Dendritic cell treated with granulocyte-macrophage colony-stimulating factor and Interleukin-4, amounts not matched to agents 40 ng/mL and 50 ng/mL, for 4 days (primary cell): ENCODE measurements around the gene FAM83F.

Experiments
- H3K27ac Mint-ChIP-seq: one replicate; pipeline ENCODE4 v1.8.0; 2022; ENCODE audit warnings: mild to moderate bottlenecking, mixed read lengths
- H3K27me3 Mint-ChIP-seq: one replicate; pipeline ENCODE4 v1.8.0; 2022; ENCODE audit warnings: mild to moderate bottlenecking, mixed read lengths
- H3K36me3 Mint-ChIP-seq: one replicate; pipeline ENCODE4 v1.8.0; 2022; ENCODE audit warnings: low read depth, mixed read lengths
- H3K4me1 Mint-ChIP-seq: one replicate; pipeline ENCODE4 v1.8.0; 2022; ENCODE audit warnings: low read depth, mixed read lengths
- H3K4me3 Mint-ChIP-seq: one replicate; pipeline ENCODE4 v1.8.0; 2022; ENCODE audit warnings: mild to moderate bottlenecking, moderate library complexity, mixed read lengths
- H3K9me3 Mint-ChIP-seq: one replicate; pipeline ENCODE4 v1.8.0; 2022; ENCODE audit warnings: mixed read lengths
- intact Hi-C: fragments of 100-400 bp; cut with micrococcal nuclease; formaldehyde crosslinking; loops from one replicate; pipeline ENCODE4 v1.15.0; 2022

The FAM83F gene

GRCh38 chr22:40046126-40046525, 51.4 kb downstream of the FAM83F start:
- no peak overlapping the region for H3K4me3 Mint-ChIP-seq
- peaks cover 50% of the 10 kb centered on the region for H3K4me1 Mint-ChIP-seq
- H3K9me3 Mint-ChIP-seq, result no peaks in the 10 kb centered on the region
- no peak overlapping the region for H3K27ac Mint-ChIP-seq
- intact Hi-C loops, result no loop called here
- no peaks in the 10 kb centered on the region for H3K27me3 Mint-ChIP-seq
- peaks cover 11% of the 10 kb centered on the region for H3K36me3 Mint-ChIP-seq

DNA sequence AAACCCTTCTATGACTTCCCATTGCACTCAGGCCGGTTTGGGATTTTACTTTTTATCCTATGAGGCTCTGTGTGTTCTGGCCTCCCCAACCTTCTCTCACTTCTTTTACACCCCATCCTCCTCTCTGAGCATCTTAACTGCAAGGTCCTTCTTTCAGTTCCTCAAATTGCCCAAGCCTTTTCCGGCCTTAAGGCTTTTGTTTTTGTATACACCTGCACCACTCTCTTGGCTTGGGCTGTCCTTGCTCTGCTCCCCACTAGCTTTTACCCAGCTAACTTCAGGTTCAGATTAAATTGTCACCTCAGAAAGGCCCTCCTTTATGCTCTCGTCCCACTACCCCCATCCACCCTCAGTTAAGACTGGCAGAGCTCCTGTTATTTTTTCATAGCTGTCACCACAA, 55.5 kb downstream of the FAM83F start:
- Mint-ChIP-seq H3K27me3 (no peaks in the 10 kb centered on the region), H3K4me1 (peaks cover 42% of the 10 kb centered on the region), H3K36me3 (no peaks in the 10 kb centered on the region), H3K27ac (no peak overlapping the region), H3K4me3 (no peak overlapping the region), H3K9me3 (no peaks in the 10 kb centered on the region)
- intact Hi-C loops, result no loop called here

DNA sequence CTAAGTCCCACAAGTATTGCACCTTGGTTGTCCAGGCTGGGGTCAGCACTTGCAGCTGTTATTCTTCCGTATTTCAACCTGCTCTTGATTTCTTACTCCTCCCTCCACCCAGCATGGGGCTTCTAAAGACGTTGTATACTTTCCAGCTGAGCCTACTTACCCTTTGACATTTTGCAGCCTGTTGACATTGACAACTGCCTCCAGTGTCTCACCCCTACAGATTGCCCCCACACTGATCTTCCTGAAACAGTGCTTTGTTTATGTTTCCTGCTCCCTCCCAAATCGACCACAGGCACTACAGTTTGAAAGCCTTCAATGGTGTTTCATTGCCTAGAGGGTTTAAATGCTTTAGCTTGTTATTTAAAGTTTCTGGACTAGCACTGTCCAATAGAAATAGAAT, 56.6 kb downstream of the FAM83F start:
- Mint-ChIP-seq H3K36me3 (no peaks in the 10 kb centered on the region), H3K27me3 (no peaks in the 10 kb centered on the region), H3K9me3 (no peaks in the 10 kb centered on the region), H3K4me3 (no peak overlapping the region), H3K4me1 (peaks cover 42% of the 10 kb centered on the region), H3K27ac (no peak overlapping the region)
- intact Hi-C loops, result no loop called here

DNA sequence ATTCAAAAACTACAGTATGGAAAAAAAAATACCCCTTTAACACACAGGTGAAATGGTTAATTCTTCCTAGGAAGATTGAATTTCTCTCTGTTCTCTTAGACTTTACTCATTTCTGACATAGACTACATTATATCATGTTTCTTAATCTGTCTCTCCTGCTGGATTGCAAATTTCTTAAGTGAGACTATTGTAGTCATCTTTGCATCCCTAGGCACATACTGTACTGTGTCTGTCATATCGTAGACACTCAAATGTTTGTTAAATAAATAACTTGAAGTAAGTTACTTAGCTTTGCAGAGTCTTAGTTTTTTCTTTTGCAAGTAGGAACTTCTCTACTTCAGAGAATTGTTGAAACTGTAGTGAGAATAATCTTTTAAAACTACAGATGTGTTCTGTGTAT, 58.7 kb downstream of the FAM83F start:
- Mint-ChIP-seq H3K27ac (no peak overlapping the region), H3K27me3 (no peaks in the 10 kb centered on the region), H3K36me3 (no peaks in the 10 kb centered on the region), H3K4me3 (no peak overlapping the region), H3K9me3 (no peaks in the 10 kb centered on the region), H3K4me1 (peaks cover 45% of the 10 kb centered on the region)
- intact Hi-C loops, result no loop called here

DNA sequence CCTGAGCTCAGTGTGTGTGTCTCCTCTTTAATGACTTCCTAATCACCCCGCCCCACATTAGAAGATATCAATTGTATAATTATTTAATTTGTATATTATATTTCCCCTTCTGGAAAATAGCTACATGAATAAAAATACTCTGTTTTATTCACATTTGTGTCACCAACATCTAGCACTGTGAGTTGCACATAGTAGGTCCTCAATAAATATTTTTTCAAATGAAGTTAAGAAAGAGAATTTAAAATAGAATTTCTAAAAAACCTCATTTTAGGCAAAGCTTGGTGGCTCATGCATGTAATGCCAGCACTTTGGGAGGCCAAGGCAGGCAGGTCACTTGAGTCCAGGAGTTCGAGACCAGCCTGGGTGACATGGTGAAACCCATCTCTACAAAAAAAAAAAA, 59.7 kb downstream of the FAM83F start:
- H3K4me3 Mint-ChIP-seq, result no peak overlapping the region
- no peak overlapping the region for H3K27ac Mint-ChIP-seq
- no peaks in the 10 kb centered on the region for H3K27me3 Mint-ChIP-seq
- intact Hi-C loops, result no loop called here
- no peaks in the 10 kb centered on the region for H3K9me3 Mint-ChIP-seq
- peaks cover 46% of the 10 kb centered on the region for H3K4me1 Mint-ChIP-seq
- no peaks in the 10 kb centered on the region for H3K36me3 Mint-ChIP-seq

DNA sequence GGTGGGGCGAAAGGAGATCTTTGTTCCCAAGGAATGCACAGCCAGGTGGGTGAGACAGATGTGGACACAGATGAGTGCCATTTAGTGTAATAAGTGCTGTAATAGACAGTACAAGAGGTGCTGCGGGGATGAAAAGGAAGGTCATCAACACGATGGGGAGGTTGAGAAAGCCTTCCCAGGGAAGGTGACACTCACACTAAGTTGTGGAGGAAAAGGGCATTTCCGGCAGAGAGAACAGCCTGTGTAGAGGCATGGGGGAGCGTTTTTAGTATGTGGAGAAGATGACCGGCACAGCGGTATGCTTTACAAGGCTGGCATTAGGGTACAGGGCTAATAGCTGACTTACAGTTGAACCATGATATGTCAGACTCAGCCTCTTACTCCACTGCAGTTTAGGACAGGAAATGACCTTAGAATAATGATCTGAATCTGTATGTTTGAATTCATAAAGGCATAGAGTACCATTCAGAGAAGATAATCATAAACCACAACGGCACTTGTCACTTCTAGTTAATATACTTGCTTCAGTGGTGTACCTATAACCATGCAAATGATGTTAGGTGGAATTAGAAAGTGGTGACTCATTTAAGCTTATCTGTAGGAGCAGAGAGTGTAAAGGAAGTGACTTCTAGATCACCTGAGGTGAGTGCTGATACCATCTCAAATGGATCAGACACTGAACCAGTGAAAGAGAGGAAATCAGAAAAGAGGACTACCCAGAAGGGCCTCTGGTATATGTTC, 60.6 kb downstream of the FAM83F start:
- Mint-ChIP-seq H3K4me1 (peaks cover 41% of the 10 kb centered on the region), H3K9me3 (no peaks in the 10 kb centered on the region), H3K27ac (no peak overlapping the region), H3K27me3 (no peaks in the 10 kb centered on the region), H3K36me3 (no peaks in the 10 kb centered on the region), H3K4me3 (no peak overlapping the region)
- intact Hi-C loops, result no loop called here

DNA sequence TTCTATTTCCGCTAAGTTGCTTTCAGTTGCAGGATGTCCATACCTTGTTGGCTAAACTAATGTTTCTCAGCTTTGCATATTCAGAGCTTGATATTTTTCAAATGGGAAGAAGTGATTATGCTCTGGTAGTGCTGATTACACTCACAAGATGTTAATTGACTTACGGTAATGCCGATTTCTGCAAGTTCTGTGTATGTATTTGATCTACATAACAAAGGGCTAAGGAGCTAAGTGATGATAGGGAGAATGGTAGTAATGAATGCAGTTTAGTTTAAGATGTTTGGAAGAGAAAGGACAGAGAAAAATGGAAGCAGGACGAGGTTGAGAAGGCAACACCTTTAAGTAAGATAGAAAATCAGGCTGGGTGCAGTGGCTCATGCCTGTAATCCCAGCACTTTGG, 61.4 kb downstream of the FAM83F start:
- Mint-ChIP-seq H3K4me3 (no peak overlapping the region), H3K27me3 (no peaks in the 10 kb centered on the region), H3K27ac (no peak overlapping the region), H3K36me3 (no peaks in the 10 kb centered on the region), H3K9me3 (no peaks in the 10 kb centered on the region), H3K4me1 (peaks cover 33% of the 10 kb centered on the region)
- intact Hi-C loops, result no loop called here

DNA sequence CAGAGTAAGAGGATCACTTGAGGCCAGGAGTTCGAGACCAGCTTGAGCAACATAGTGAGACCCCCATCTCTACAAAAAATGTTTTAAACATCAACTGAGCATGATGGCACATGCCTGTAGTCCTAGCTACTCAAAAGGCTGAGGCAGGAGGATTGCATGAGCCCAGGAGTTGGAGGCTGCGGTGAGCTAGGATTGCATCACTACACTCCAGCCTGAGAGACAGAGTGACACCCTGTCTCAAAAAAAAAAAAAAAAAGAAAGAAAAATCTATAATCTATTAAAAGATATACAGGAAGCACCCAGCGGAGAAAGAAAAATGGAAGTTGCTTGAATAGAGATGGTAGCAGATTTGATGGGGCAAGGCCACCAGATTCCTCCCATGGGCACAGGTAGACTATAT, 61.8 kb downstream of the FAM83F start:
- no peak overlapping the region for H3K27ac Mint-ChIP-seq
- H3K4me3 Mint-ChIP-seq, result no peak overlapping the region
- no peaks in the 10 kb centered on the region for H3K27me3 Mint-ChIP-seq
- intact Hi-C loops, result no loop called here
- no peaks in the 10 kb centered on the region for H3K9me3 Mint-ChIP-seq
- H3K4me1 Mint-ChIP-seq, result peaks cover 29% of the 10 kb centered on the region
- H3K36me3 Mint-ChIP-seq, result no peaks in the 10 kb centered on the region

GRCh38 chr22:40057652-40058051, 62.9 kb downstream of the FAM83F start:
- no peak overlapping the region for H3K27ac Mint-ChIP-seq
- no peaks in the 10 kb centered on the region for H3K36me3 Mint-ChIP-seq
- intact Hi-C loops, result no loop called here
- peaks cover 29% of the 10 kb centered on the region for H3K4me1 Mint-ChIP-seq
- no peaks in the 10 kb centered on the region for H3K27me3 Mint-ChIP-seq
- no peaks in the 10 kb centered on the region for H3K9me3 Mint-ChIP-seq
- no peak overlapping the region for H3K4me3 Mint-ChIP-seq

- Mint-ChIP-seq H3K36me3 (no peaks in the 10 kb centered on the region), H3K27ac (no peak overlapping the region), H3K27me3 (no peaks in the 10 kb centered on the region), H3K4me3 (no peak overlapping the region), H3K4me1 (peaks cover 29% of the 10 kb centered on the region), H3K9me3 (no peaks in the 10 kb centered on the region)
- intact Hi-C loops, result no loop called here
These were observed 63.5 kb downstream of the FAM83F start for GRCh38 chr22:40058265-40058664.

- no peak overlapping the region for H3K27ac Mint-ChIP-seq
- no peaks in the 10 kb centered on the region for H3K27me3 Mint-ChIP-seq
- no peak overlapping the region for H3K4me3 Mint-ChIP-seq
- intact Hi-C loops, result no loop called here
- no peaks in the 10 kb centered on the region for H3K9me3 Mint-ChIP-seq
- no peaks in the 10 kb centered on the region for H3K36me3 Mint-ChIP-seq
- no peaks in the 10 kb centered on the region for H3K4me1 Mint-ChIP-seq
These were observed 71.2 kb downstream of the FAM83F start for GRCh38 chr22:40065981-40066380.

GRCh38 chr22:40067639-40068038, 72.9 kb downstream of the FAM83F start:
- no peaks in the 10 kb centered on the region for H3K27me3 Mint-ChIP-seq
- no peak overlapping the region for H3K27ac Mint-ChIP-seq
- no peak overlapping the region for H3K4me3 Mint-ChIP-seq
- no peaks in the 10 kb centered on the region for H3K36me3 Mint-ChIP-seq
- no peaks in the 10 kb centered on the region for H3K4me1 Mint-ChIP-seq
- no peaks in the 10 kb centered on the region for H3K9me3 Mint-ChIP-seq
- intact Hi-C loops, result no loop called here

GRCh38 chr22:40070701-40071100, 75.9 kb downstream of the FAM83F start:
- Mint-ChIP-seq H3K4me3 (no peak overlapping the region), H3K9me3 (no peaks in the 10 kb centered on the region), H3K4me1 (peaks cover 11% of the 10 kb centered on the region), H3K27ac (no peak overlapping the region), H3K36me3 (no peaks in the 10 kb centered on the region), H3K27me3 (no peaks in the 10 kb centered on the region)
- intact Hi-C loops, result no loop called here

- no peak overlapping the region for H3K27ac Mint-ChIP-seq
- no peaks in the 10 kb centered on the region for H3K27me3 Mint-ChIP-seq
- H3K4me1 Mint-ChIP-seq, result peaks cover 21% of the 10 kb centered on the region
- no peaks in the 10 kb centered on the region for H3K9me3 Mint-ChIP-seq
- H3K4me3 Mint-ChIP-seq, result no peak overlapping the region
- H3K36me3 Mint-ChIP-seq, result no peaks in the 10 kb centered on the region
- intact Hi-C loops, result no loop called here
These were observed 77.0 kb downstream of the FAM83F start for GRCh38 chr22:40071720-40072119.
